SK-N-SH (cell line): ENCODE data around the gene RNF11. TPM values are rescaled to one million over a fixed set of nuclear protein-coding genes. Genes with fewer than 3 reads are reported as not detected.

Experiments
- CTCF ChIA-PET: fragments of 300-600, 350-600 bp; formaldehyde crosslinking; extraction: SDS; loops from one replicate; lab custom pipeline; 2021; lab: Yijun Ruan, JAX
- POLR2A ChIA-PET: fragments of 350-600 bp; sonication (Branson Sonifier 250); formaldehyde crosslinking; extraction: SDS; loops from one replicate; lab custom pipeline; 2020; ENCODE audit warnings: antibody characterized with exemption, inconsistent platforms; lab: Yijun Ruan, JAX
- DNase-seq: peaks from one replicate; pipeline ENCODE4 v3.0.0; 2012
- H2AFZ ChIP-seq: fragments of 200-600 bp; sonication (generic); 2 replicates; pipeline ENCODE4 v1.8.1; 2016; ENCODE audit warnings: antibody characterized with exemption, mild to moderate bottlenecking, low read depth
- H3F3A ChIP-seq: fragments of 200-600 bp; sonication (generic); replicated peaks from 2 replicates; pipeline ENCODE3; 2016; ENCODE audit warnings: antibody characterized with exemption, mild to moderate bottlenecking; ENCODE audit not compliant: insufficient read depth
- H3K27ac ChIP-seq, 2 experiments: fragments of 200-500 bp in 1 of 2; fragments of 200-600 bp in 1 of 2; sonication (Bioruptor generic) in 1 of 2; sonication (generic), shearing (Covaris generic) in 1 of 2; 2 replicates each; pipeline versions ENCODE4 v1.5.1 to v1.6.1; 2014 to 2016; ENCODE audit warnings: low read depth in 2 of 2, inconsistent platforms in 1 of 2, low read length in 1 of 2, mild to moderate bottlenecking in 1 of 2, mixed read lengths in 1 of 2
- H3K27me3 ChIP-seq: fragments of 200-600 bp; sonication (generic), shearing (Covaris generic); 2 replicates; pipeline ENCODE4 v1.6.1; 2016; ENCODE audit warnings: mixed run types; ENCODE audit not compliant: insufficient read depth
- H3K36me3 ChIP-seq, 2 experiments: fragments of 200-500 bp in 1 of 2; fragments of 200-600 bp in 1 of 2; sonication (Bioruptor generic) in 1 of 2; sonication (generic) in 1 of 2; replicated peaks in 1 of 2; 2 replicates each; pipeline versions ENCODE3 to v1.5.1; 2014 to 2016; ENCODE audit warnings: low read length in 1 of 2, mild to moderate bottlenecking in 1 of 2; ENCODE audit not compliant: insufficient read depth in 2 of 2, control insufficient read depth in 1 of 2
- H3K4me1 ChIP-seq, 2 experiments: fragments of 200-500 bp in 1 of 2; fragments of 200-600 bp in 1 of 2; sonication (Bioruptor generic) in 1 of 2; sonication (generic), shearing (Covaris generic) in 1 of 2; 2 replicates each; pipeline versions ENCODE4 v1.5.1 to v1.6.1; 2014 to 2016; ENCODE audit warnings: low read depth in 1 of 2, low read length in 1 of 2, mixed run types in 1 of 2; ENCODE audit not compliant: insufficient read depth in 2 of 2, control insufficient read depth in 1 of 2
- H3K4me2 ChIP-seq: fragments of 200-600 bp; sonication (generic), shearing (Covaris generic); 2 replicates; pipeline ENCODE4 v1.6.1; 2017; ENCODE audit warnings: mixed run types
- H3K4me3 ChIP-seq, 2 experiments: fragments of 200-500 bp in 1 of 2; fragments of 200-600 bp in 1 of 2; sonication (Bioruptor generic) in 1 of 2; sonication (generic), shearing (Covaris generic) in 1 of 2; 2 replicates each; pipeline versions ENCODE4 v1.5.1 to v1.8.1; 2014 to 2016; ENCODE audit warnings: low read depth in 2 of 2, inconsistent platforms in 1 of 2, low read length in 1 of 2, mild to moderate bottlenecking in 1 of 2, mixed read lengths in 1 of 2, moderate library complexity in 1 of 2
- H3K79me2 ChIP-seq: fragments of 200-600 bp; sonication (generic); 2 replicates; pipeline ENCODE4 v1.8.1; 2017; ENCODE audit warnings: mild to moderate bottlenecking; ENCODE audit not compliant: insufficient read depth
- H3K9ac ChIP-seq: fragments of 200-600 bp; sonication (generic); 2 replicates; pipeline ENCODE4 v1.6.1; 2017; ENCODE audit warnings: mixed run types
- H3K9me2 ChIP-seq: fragments of 200-600 bp; sonication (generic); 2 replicates; pipeline ENCODE4 v1.6.1; 2017; ENCODE audit warnings: mixed run types
- H3K9me3 ChIP-seq: fragments of 200-600 bp; sonication (generic); 2 replicates; pipeline ENCODE4 v1.6.1; 2017; ENCODE audit warnings: mixed run types, mild to moderate bottlenecking, moderate library complexity
- H4K20me1 ChIP-seq: fragments of 200-600 bp; sonication (generic); 2 replicates; pipeline ENCODE4 v1.6.1; 2017; ENCODE audit warnings: mild to moderate bottlenecking, mixed run types; ENCODE audit not compliant: insufficient read depth
- ELF1 ChIP-seq: IDR thresholded peaks from 2 replicates; pipeline ENCODE4 v1.4.0; 2012
- EP300 ChIP-seq, 2 experiments: IDR thresholded peaks; 2 replicates each; pipeline versions ENCODE4 v1.4.0 to v1.6.1; 2012; ENCODE audit warnings: borderline replicate concordance in 1 of 2, low read depth in 1 of 2, low read length in 1 of 2
- GABPA ChIP-seq: IDR thresholded peaks from 2 replicates; pipeline ENCODE4 v1.4.0; 2012; ENCODE audit warnings: low read depth, mild to moderate bottlenecking
- NRF1 ChIP-seq: IDR thresholded peaks from 2 replicates; pipeline ENCODE4 v1.6.1; 2012; ENCODE audit warnings: low read depth, mild to moderate bottlenecking, low read length
- PBX3 ChIP-seq: IDR thresholded peaks from 2 replicates; pipeline ENCODE4; 2012
- POLR2AphosphoS5 ChIP-seq: IDR thresholded peaks from 2 replicates; pipeline ENCODE4 v1.6.1; 2012; ENCODE audit warnings: low read depth, low read length
- RCOR1 ChIP-seq: fragments of 150-350 bp; IDR thresholded peaks from 2 replicates; pipeline ENCODE4 v1.6.1; 2017; ENCODE audit warnings: antibody characterized with exemption, low read length
- REST ChIP-seq: IDR thresholded peaks from 2 replicates; pipeline ENCODE4 v1.6.1; 2012; ENCODE audit warnings: mild to moderate bottlenecking, low read depth, low read length, moderate library complexity
- TAF1 ChIP-seq: IDR thresholded peaks from 2 replicates; pipeline ENCODE4 v1.6.1; 2012; ENCODE audit warnings: low read depth, mild to moderate bottlenecking, low read length, moderate library complexity, borderline replicate concordance
- TEAD4 ChIP-seq: IDR thresholded peaks from 2 replicates; pipeline ENCODE4 v1.4.0; 2012; ENCODE audit warnings: mild to moderate bottlenecking, borderline replicate concordance; ENCODE audit not compliant: insufficient read depth
- YY1 ChIP-seq: IDR thresholded peaks from 2 replicates; pipeline ENCODE4 v1.4.0; 2012; ENCODE audit warnings: low read depth, mild to moderate bottlenecking
- WGBS: methylation state at CpG from one replicate; pipeline ENCODE4 v1.1.6; 2017; ENCODE audit warnings: low lambda C conversion rate; 5-methylcytosine and 5-hydroxymethylcytosine counted together
- polyA plus RNA-seq, 3 experiments: library from polyadenylated mRNA; depleted of rRNA; stranded (reverse); fragments of >200 nt; gene quantifications; 2 replicates each; pipeline ENCODE4 v1.2.3, GENCODE V29; 2012
- TF ChIP-seq, protein P1 (sequence below): fragments of 150-350 bp; IDR thresholded peaks from 2 replicates; pipeline ENCODE4 v1.6.1; 2016; ENCODE audit warnings: mild to moderate bottlenecking, low read depth, low read length
- TF ChIP-seq, protein P2 (sequence below): fragments of 200-600 bp; sonication (generic); IDR thresholded peaks from 2 replicates; pipeline ENCODE4 v1.6.1; 2017; ENCODE audit warnings: antibody characterized with exemption, mild to moderate bottlenecking, moderate library complexity

Gene RNF11
- polyA plus RNA-seq, 1 of the 3 experiments (the other 2 are of a cell fraction) = 62.5 TPM

DNA sequence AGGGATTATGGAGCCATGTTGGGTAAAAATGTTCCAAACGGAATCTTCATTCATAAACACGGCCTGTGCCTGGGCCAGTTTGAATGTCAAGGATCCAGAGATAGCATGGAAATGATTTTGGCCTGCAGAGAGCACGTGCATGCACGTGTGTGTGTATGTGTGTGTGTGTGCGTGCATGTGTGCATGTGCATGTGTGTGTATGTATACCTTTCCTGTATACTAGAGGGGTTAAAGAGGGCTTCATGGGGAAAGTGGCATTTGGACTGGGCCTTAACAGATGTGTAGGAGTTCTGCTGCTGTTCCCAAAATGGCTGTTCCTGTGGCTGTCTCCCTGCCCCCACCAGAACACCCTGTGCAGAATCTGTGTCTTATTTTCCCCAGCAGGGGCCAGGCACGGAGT is 72.6 kb downstream of the RNF11 start (continued):
- TF ChIP-seq NRF1 (no peak), POLR2AphosphoS5 (no peak), TAF1 (no peak), EP300 (IDR thresholded peaks at IDR 0.05; ENCODE audit: borderline replicate concordance in 1 of 2, low read depth in 1 of 2, low read length in 1 of 2) (no peak), PBX3 (no peak), ELF1 (no peak)

- Histone ChIP-seq H3K9ac (no peak overlapping the region), H2AFZ (no peak overlapping the region), H3K9me2 (no peaks in the 10 kb centered on the region), H3K79me2 (no peaks in the 10 kb centered on the region), H3K4me3 (no peak overlapping the region), H3K27ac (no peak overlapping the region), H3K4me1 (peaks cover 3 to 6% of the 10 kb centered on the region in 2 experiments; a peak in 3 of 4 replicates), H4K20me1 (no peaks in the 10 kb centered on the region), H3K36me3 (no peaks in the 10 kb centered on the region), H3K4me2 (no peak overlapping the region), H3F3A (no peaks in the 10 kb centered on the region), H3K27me3 (no peaks in the 10 kb centered on the region), H3K9me3 (no peaks in the 10 kb centered on the region)
- no peak for DNase-seq
- no peak for TF ChIP-seq YY1
- TF ChIP-seq TAF1 = no peak
- TF ChIP-seq TEAD4 = no peak
- TF ChIP-seq GABPA = no peak
- TF ChIP-seq RCOR1 = no peak
- TF ChIP-seq, protein P1, sequence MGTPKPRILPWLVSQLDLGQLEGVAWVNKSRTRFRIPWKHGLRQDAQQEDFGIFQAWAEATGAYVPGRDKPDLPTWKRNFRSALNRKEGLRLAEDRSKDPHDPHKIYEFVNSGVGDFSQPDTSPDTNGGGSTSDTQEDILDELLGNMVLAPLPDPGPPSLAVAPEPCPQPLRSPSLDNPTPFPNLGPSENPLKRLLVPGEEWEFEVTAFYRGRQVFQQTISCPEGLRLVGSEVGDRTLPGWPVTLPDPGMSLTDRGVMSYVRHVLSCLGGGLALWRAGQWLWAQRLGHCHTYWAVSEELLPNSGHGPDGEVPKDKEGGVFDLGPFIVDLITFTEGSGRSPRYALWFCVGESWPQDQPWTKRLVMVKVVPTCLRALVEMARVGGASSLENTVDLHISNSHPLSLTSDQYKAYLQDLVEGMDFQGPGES = no peak
- TF ChIP-seq, protein P2, sequence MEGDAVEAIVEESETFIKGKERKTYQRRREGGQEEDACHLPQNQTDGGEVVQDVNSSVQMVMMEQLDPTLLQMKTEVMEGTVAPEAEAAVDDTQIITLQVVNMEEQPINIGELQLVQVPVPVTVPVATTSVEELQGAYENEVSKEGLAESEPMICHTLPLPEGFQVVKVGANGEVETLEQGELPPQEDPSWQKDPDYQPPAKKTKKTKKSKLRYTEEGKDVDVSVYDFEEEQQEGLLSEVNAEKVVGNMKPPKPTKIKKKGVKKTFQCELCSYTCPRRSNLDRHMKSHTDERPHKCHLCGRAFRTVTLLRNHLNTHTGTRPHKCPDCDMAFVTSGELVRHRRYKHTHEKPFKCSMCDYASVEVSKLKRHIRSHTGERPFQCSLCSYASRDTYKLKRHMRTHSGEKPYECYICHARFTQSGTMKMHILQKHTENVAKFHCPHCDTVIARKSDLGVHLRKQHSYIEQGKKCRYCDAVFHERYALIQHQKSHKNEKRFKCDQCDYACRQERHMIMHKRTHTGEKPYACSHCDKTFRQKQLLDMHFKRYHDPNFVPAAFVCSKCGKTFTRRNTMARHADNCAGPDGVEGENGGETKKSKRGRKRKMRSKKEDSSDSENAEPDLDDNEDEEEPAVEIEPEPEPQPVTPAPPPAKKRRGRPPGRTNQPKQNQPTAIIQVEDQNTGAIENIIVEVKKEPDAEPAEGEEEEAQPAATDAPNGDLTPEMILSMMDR = no peak
- TF ChIP-seq REST = no peak
- TF ChIP-seq PBX3 = no peak
- POLR2A ChIA-PET = no interaction called here
- WGBS = 86% methylated on average over 6 of the region's 8 CpGs
- CTCF ChIA-PET = interaction anchor here (1.2 kb wide), 1 partner anchor 12 kb away, joined by 7 read pairs; no protein-coding TSS in a partner anchor
These were observed 73.2 kb downstream of the RNF11 start for GRCh38 chr1:51309291-51309690.
